ENCODE measurements around the gene GPD1. TPM values are rescaled to one million over a fixed set of nuclear protein-coding genes. Genes with fewer than 3 reads are reported as not detected.

GPD1 gene
- total RNA-seq, 2 experiments from 2014 or later, result 0.41 to 0.47 TPM

GRCh38 chr12:50090391-50090790 is 13.4 kb upstream of the GPD1 start:
- no peaks in the 10 kb centered on the region for H3K9me3 Mint-ChIP-seq
- H3K4me3 Mint-ChIP-seq, result no peak overlapping the region
- CTCF ChIA-PET, result interaction anchor here (4.1 kb wide), 1 partner anchor 21 kb away, joined by 37 read pairs; the partner anchor contains the start of gene COX14
- Histone ChIP-seq H3K36me3 (ENCODE audit: insufficient read depth, low read length) (peaks cover 82% of the 10 kb centered on the region), H3K27ac (ENCODE audit: low read depth in 1 of 2, low read length in 2 of 2) (no peak overlapping the region), H3K9me3 (ENCODE audit: control insufficient read depth in 1 of 2, insufficient read depth in 1 of 2, low read length in 2 of 2) (no peaks in the 10 kb centered on the region), H3K27me3 (ENCODE audit: control insufficient read depth in 1 of 2, insufficient read depth in 2 of 2, low read length in 2 of 2) (no peaks in the 10 kb centered on the region), H3K4me1 (ENCODE audit: insufficient read depth, low read length) (peaks cover 12% of the 10 kb centered on the region), H3K4me3 (ENCODE audit: low read length) (no peak overlapping the region)
- POLR2A ChIA-PET, result interaction anchor here (0.9 to 2.2 kb wide), 2 partner anchors 21 to 32 kb away, joined by 3 to 17 read pairs; partner anchors contain the start of gene COX14
- H3K36me3 Mint-ChIP-seq (ENCODE audit: low read depth), result peaks cover 83% of the 10 kb centered on the region
- no peak overlapping the region for H3K27ac Mint-ChIP-seq
- no peak for ATAC-seq (ENCODE audit: poor library complexity)
- H3K27me3 Mint-ChIP-seq, result no peaks in the 10 kb centered on the region
- TF ChIP-seq CTCF (IDR thresholded peaks at IDR 0.05), result no peak
- H3K4me1 Mint-ChIP-seq (ENCODE audit: low read depth), result peaks cover 30% of the 10 kb centered on the region
- no peak for DNase-seq
- intact Hi-C loops (cut with DNase I, micrococcal nuclease), result no loop called here

- POLR2A ChIA-PET, result no interaction called here
- peaks cover 93% of the 10 kb centered on the region for H3K36me3 Mint-ChIP-seq (ENCODE audit: low read depth)
- no peak for ATAC-seq (ENCODE audit: poor library complexity)
Measured at GRCh38 chr12:50097952-50098351, 5.9 kb upstream of the GPD1 start.

GRCh38 chr12:50099302-50100008 is 4.4 kb upstream of the GPD1 start:
- Histone ChIP-seq H3K4me1 (ENCODE audit: insufficient read depth, low read length) (no peaks in the 10 kb centered on the region), H3K9me3 (ENCODE audit: control insufficient read depth in 1 of 2, insufficient read depth in 1 of 2, low read length in 2 of 2) (no peaks in the 10 kb centered on the region), H3K36me3 (ENCODE audit: insufficient read depth, low read length) (peaks cover 53% of the 10 kb centered on the region), H3K4me3 (ENCODE audit: low read length) (no peak overlapping the region), H3K27ac (ENCODE audit: low read depth in 1 of 2, low read length in 2 of 2) (no peak overlapping the region), H3K27me3 (ENCODE audit: control insufficient read depth in 1 of 2, insufficient read depth in 2 of 2, low read length in 2 of 2) (no peaks in the 10 kb centered on the region)
- intact Hi-C loops (cut with DNase I, micrococcal nuclease), result no loop called here
- no peak for TF ChIP-seq CTCF (IDR thresholded peaks at IDR 0.05)
- Mint-ChIP-seq H3K4me1 (ENCODE audit: low read depth) (no peaks in the 10 kb centered on the region), H3K27ac (no peak overlapping the region), H3K4me3 (no peak overlapping the region), H3K36me3 (ENCODE audit: low read depth) (peaks cover 80% of the 10 kb centered on the region), H3K27me3 (no peaks in the 10 kb centered on the region), H3K9me3 (no peaks in the 10 kb centered on the region)
- DNase-seq (no peak), ATAC-seq (ENCODE audit: poor library complexity) (no peak)
- POLR2A ChIA-PET, result interaction anchor here (1.2 kb wide), 1 partner anchor 13 kb away, joined by 4 read pairs; the partner anchor contains the start of gene COX14
- CTCF ChIA-PET, result no interaction called here

More at GRCh38 chr12:50097952-50098351, 5.9 kb upstream of the GPD1 start:
- Histone ChIP-seq H3K27ac (ENCODE audit: low read depth in 1 of 2, low read length in 2 of 2) (no peak overlapping the region), H3K9me3 (ENCODE audit: control insufficient read depth in 1 of 2, insufficient read depth in 1 of 2, low read length in 2 of 2) (no peaks in the 10 kb centered on the region), H3K4me1 (ENCODE audit: insufficient read depth, low read length) (no peaks in the 10 kb centered on the region), H3K27me3 (ENCODE audit: control insufficient read depth in 1 of 2, insufficient read depth in 2 of 2, low read length in 2 of 2) (no peaks in the 10 kb centered on the region), H3K4me3 (ENCODE audit: low read length) (no peak overlapping the region), H3K36me3 (ENCODE audit: insufficient read depth, low read length) (peaks cover 67% of the 10 kb centered on the region)
- H3K4me3 Mint-ChIP-seq, result no peak overlapping the region
- no peak overlapping the region for H3K27ac Mint-ChIP-seq
- intact Hi-C loops (cut with DNase I, micrococcal nuclease), result no loop called here
- no peaks in the 10 kb centered on the region for H3K27me3 Mint-ChIP-seq
- H3K4me1 Mint-ChIP-seq (ENCODE audit: low read depth), result no peaks in the 10 kb centered on the region
- no peak for DNase-seq
- TF ChIP-seq CTCF (IDR thresholded peaks at IDR 0.05), result no peak
- CTCF ChIA-PET, result no interaction called here
- H3K9me3 Mint-ChIP-seq, result no peaks in the 10 kb centered on the region

All from CD4-positive, alpha-beta T cell (primary cell).